Hepatic stellate cell (primary cell): ENCODE measurements around the gene ZGLP1.
A peak's percentile ranks its signal among the peaks of the same experiment; 100 is the strongest.
"Not testable (repeated sequence)": the region's sequence is repeated elsewhere in the genome, so short reads cannot be mapped to it uniquely, and the experiment has no call there.

Experiments used
- DNase-seq: peaks from one replicate; pipeline ENCODE4 v3.0.0; 2011; ENCODE audit warnings: low spot score

Gene ZGLP1

DNA sequence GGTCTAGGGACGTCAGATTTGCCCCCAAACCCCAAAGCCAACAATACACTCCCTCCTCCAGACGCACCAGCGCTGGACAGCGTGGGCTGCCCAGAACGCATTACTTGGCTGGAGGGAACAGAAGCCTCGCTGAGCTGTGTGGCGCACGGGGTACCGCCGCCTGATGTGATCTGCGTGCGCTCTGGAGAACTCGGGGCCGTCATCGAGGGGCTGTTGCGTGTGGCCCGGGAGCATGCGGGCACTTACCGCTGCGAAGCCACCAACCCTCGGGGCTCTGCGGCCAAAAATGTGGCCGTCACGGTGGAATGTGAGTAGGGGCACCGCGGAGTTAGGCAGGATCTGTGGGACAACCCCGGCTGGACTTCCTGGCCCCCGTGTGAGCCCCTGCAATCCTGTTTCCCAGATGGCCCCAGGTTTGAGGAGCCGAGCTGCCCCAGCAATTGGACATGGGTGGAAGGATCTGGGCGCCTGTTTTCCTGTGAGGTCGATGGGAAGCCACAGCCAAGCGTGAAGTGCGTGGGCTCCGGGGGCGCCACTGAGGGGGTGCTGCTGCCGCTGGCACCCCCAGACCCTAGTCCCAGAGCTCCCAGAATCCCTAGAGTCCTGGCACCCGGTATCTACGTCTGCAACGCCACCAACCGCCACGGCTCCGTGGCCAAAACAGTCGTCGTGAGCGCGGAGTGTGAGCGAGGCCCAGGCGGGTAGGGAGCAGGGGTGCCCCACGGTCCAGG, 15.8 kb downstream of the ZGLP1 start:
- DNase-seq, result no peak

DNA sequence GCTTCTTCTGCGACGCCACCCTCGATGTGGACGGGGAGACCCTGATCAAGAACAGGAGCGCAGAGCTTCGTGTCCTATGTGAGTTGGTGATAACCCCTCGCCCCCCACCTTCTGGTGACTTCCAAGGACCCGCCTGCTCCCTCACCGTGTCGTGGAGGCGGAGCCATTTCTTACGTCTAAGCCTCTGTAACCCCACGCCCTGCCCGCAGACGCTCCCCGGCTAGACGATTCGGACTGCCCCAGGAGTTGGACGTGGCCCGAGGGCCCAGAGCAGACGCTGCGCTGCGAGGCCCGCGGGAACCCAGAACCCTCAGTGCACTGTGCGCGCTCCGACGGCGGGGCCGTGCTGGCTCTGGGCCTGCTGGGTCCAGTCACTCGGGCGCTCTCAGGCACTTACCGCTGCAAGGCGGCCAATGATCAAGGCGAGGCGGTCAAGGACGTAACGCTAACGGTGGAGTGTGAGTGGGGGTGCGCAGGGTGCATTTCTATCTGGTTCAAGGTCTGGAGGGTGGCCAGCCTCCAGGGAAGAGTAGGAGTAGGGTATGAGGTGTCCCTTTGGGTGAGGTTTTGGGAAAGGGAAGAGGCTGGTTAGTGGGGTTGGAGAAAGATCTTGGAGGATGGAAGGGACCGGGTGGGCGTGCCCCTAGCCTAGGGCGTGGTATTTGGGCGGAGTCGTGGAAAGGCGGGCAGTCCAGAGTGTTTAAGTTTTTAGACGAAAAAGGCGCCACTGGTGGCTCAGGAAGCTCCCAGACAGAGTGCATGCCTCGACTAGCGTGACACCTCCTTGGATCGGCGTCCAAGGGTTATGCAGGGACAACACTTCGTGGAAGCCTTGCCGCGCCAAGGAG, 16.6 kb downstream of the ZGLP1 start:
- no peak for DNase-seq

DNA sequence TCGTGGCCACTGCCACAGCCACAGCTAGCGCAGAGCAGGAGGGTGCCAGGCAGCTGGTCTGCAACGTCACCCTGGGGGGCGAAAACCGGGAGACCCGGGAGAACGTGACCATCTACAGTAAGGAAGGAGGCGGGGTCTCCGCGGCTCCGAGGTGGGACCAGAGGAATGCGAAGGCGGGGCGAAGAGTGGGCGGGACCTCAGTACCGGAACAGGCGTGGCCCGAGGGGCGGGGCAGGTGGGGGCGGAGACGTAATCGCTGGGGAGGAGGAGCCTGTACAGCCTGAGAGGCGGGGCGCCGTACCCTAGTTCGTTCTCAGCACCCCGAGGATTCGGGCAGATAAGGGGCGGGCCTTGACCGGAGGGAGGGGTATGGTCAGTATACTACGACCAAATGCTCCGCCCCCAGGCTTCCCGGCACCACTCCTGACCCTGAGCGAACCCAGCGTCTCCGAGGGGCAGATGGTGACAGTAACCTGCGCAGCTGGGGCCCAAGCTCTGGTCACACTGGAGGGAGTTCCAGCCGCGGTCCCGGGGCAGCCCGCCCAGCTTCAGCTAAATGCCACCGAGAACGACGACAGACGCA, 17.3 kb downstream of the ZGLP1 start:
- DNase-seq, result peak; percentile 90

DNA sequence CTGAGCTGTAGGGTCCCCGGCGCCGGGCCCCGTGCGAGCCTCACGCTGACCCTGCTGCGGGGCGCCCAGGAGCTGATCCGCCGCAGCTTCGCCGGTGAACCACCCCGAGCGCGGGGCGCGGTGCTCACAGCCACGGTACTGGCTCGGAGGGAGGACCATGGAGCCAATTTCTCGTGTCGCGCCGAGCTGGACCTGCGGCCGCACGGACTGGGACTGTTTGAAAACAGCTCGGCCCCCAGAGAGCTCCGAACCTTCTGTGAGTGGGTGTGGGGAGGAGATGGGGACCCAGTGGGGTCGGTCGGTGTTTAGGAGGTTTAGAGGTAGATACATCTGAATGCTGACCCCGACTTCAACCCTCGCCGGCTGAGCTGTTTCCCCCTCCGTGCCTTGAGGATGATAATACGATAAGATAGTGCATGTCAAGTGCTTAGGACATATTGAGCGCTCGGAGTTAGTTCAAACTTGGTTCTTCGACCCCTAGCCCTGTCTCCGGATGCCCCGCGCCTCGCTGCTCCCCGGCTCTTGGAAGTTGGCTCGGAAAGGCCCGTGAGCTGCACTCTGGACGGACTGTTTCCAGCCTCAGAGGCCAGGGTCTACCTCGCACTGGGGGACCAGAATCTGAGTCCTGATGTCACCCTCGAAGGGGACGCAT, 17.9 kb downstream of the ZGLP1 start:
- DNase-seq, result no peak

DNA sequence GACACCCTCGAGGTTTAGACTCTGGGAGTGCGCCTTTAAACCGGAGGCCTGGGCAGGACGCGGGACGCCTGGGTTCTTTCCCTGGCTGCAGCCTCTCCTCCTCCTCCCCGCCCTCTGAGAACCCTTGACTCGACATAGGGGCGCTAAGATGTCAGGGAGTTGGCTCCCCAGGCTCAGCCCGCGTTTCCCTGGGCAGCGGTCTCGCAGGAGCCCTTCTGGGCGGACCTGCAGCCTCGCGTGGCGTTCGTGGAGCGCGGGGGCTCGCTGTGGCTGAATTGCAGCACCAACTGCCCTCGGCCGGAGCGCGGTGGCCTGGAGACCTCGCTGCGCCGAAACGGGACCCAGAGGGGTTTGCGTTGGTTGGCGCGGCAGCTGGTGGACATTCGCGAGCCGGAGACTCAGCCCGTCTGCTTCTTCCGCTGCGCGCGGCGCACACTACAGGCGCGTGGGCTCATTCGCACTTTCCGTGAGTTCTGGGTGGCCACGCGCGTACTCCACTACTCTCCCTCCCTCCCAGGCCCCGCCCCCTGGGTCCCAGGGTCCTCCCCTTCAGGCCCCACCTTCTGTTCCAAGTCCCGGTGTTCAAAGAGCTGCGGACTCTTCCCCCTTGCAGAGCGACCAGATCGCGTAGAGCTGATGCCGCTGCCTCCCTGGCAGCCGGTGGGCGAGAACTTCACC, 18.6 kb downstream of the ZGLP1 start:
- peak; percentile 82 for DNase-seq

DNA sequence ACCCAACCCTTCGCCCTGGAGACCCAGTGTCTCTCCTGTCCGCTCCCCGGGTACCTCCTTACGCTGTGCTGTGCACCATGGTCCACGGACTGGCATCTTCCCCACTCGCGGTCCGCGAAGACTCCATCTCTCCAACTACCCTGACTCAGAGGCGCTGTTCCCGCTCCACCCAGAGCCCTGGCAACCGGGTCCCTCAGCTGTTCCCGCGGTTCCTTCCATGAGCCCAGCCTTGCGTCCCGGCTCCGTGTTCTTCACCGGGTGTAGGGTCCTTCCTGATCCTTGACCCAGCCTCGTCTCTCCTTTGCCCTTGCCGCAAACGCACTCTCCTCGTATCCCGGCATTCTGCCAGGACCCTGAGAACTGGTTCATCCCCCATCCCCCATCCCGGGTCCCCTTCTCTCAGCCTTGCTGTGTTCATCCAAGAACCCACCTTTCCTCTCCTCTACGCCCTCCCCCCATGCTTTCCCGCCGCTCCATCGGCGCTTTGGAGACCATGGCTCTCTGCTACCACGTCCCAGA, 19.2 kb downstream of the ZGLP1 start:
- DNase-seq, result no peak

DNA sequence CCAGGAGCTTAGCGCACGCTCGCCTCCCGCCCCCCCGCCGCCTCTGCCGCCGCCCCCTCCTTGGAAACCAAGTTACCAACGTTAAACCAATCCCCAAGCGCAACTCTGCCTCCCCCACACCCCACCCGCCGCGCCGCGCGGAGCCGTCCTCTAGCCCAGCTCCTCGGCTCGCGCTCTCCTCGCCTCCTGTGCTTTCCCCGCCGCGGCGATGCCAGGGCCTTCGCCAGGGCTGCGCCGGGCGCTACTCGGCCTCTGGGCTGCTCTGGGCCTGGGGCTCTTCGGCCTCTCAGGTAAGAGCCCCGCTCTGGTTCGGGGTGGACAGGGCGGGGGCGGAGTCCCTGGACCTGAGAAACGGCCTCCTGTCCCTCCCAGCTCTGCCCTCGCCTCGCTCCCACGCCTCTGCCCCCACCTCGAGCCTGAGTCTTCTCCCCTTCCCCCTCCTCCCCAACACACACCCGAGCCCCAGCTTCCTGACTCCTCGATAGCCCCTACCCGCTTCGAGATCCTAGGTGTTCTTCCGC, 19.7 kb downstream of the ZGLP1 start, which contains the start of gene ICAM5:
Gene ICAM5, plus strand, starts transcription at position 117 of the 521 bp plus-strand sequence. Its CDS starts 92 bp downstream, at position 209.
- DNase-seq, result peak; percentile 53

DNA sequence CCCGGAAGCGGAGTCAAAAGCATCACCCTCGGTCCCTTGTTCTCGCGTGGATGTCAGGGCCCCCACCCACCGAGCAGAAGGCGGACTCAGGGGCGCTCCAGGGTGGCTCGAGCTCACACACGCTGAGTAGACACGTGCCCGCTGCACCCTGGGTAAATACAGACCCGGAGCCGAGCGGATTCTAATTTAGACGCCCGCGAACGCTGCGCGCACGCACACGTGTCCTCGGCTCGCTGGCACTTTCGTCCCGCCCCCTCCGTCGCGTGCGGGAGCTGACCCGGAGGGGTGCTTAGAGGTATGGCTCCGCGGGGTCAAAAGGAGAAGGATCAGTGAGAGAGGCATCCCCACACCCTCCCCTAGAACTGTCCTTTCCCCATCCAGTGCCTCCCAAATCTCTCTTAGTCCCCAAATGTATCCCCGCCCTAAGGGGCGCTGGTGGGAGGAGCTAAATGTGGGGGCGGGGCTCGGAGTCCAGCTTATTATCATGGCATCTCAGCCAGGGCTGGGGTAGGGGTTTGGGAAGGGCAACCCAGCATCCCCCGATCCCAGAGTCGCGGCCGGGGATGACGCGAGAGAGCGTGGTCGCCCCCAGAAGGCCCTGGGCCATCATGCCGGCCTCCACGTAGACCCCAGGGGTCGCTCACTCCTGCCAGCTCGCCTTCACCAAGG, 20.3 kb downstream of the ZGLP1 start:
- DNase-seq, result peak; percentile 66

DNA sequence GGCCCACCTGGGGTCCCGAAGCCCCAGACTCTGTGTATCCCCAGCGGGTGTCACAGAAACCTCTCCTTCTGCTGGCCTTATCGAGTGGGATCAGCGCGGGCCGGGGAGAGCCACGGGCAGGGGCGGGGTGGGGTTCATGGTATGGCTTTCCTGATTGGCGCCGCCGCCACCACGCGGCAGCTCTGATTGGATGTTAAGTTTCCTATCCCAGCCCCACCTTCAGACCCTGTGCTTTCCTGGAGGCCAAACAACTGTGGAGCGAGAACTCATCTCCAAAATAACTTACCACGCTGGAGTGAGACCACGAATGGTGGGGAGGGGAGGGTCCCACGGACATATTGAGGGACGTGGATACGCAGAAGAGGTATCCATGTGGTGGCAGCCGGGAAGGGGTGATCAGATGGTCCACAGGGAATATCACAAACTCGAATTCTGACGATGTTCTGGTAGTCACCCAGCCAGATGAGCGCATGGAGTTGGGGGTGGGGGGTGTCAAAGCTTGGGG, 20.9 kb downstream of the ZGLP1 start:
- no peak for DNase-seq

DNA sequence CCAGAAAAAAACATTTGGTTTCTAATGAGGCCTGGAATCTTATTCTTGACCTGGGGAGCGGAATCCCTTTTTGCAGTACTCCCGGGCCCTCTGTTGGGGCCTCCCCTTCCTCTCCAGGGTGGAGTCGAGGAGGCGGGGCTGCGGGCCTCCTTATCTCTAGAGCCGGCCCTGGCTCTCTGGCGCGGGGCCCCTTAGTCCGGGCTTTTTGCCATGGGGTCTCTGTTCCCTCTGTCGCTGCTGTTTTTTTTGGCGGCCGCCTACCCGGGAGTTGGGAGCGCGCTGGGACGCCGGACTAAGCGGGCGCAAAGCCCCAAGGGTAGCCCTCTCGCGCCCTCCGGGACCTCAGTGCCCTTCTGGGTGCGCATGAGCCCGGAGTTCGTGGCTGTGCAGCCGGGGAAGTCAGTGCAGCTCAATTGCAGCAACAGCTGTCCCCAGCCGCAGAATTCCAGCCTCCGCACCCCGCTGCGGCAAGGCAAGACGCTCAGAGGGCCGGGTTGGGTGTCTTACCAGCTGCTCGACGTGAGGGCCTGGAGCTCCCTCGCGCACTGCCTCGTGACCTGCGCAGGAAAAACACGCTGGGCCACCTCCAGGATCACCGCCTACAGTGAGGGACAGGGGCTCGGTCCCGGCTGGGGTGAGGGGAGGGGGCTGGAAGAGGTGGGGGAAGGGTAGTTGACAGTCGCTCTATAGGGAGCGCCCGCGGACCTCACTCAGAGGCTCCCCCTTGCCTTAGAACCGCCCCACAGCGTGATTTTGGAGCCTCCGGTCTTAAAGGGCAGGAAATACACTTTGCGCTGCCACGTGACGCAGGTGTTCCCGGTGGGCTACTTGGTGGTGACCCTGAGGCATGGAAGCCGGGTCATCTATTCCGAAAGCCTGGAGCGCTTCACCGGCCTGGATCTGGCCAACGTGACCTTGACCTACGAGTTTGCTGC, 22.5 kb downstream of the ZGLP1 start, which contains the start of gene ICAM4:
Gene ICAM4, plus strand, starts transcription at position 153 of the 935 bp plus-strand sequence. Its CDS starts 58 bp downstream, at position 211.
- no peak for DNase-seq

DNA sequence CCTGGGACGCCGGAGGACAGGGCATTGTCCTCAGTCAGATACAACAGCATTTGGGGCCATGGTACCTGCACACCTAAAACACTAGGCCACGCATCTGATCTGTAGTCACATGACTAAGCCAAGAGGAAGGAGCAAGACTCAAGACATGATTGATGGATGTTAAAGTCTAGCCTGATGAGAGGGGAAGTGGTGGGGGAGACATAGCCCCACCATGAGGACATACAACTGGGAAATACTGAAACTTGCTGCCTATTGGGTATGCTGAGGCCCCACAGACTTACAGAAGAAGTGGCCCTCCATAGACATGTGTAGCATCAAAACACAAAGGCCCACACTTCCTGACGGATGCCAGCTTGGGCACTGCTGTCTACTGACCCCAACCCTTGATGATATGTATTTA, 24.2 kb downstream of the ZGLP1 start:
- DNase-seq, result no peak

DNA sequence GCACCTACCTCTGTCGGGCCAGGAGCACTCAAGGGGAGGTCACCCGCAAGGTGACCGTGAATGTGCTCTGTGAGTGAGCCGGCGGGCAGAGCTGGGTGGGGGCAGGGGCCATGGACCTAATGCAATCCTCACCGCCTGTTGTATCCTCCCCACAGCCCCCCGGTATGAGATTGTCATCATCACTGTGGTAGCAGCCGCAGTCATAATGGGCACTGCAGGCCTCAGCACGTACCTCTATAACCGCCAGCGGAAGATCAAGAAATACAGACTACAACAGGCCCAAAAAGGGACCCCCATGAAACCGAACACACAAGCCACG, 24.7 kb downstream of the ZGLP1 start:
- no peak for DNase-seq

DNA sequence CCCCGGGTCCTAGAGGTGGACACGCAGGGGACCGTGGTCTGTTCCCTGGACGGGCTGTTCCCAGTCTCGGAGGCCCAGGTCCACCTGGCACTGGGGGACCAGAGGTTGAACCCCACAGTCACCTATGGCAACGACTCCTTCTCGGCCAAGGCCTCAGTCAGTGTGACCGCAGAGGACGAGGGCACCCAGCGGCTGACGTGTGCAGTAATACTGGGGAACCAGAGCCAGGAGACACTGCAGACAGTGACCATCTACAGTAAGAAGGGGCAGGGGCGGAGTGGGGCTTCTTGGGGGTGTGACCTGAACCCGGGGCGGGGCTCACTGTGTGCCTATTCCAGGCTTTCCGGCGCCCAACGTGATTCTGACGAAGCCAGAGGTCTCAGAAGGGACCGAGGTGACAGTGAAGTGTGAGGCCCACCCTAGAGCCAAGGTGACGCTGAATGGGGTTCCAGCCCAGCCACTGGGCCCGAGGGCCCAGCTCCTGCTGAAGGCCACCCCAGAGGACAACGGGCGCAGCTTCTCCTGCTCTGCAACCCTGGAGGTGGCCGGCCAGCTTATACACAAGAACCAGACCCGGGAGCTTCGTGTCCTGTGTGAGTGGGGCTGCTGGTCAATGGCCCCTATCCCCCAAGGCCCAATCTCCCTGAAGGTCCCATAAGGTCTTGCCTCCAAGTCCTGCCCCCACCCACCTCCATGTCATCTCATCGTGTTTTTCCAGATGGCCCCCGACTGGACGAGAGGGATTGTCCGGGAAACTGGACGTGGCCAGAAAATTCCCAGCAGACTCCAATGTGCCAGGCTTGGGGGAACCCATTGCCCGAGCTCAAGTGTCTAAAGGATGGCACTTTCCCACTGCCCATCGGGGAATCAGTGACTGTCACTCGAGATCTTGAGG, 25.3 kb downstream of the ZGLP1 start:
- DNase-seq, result no peak

DNA sequence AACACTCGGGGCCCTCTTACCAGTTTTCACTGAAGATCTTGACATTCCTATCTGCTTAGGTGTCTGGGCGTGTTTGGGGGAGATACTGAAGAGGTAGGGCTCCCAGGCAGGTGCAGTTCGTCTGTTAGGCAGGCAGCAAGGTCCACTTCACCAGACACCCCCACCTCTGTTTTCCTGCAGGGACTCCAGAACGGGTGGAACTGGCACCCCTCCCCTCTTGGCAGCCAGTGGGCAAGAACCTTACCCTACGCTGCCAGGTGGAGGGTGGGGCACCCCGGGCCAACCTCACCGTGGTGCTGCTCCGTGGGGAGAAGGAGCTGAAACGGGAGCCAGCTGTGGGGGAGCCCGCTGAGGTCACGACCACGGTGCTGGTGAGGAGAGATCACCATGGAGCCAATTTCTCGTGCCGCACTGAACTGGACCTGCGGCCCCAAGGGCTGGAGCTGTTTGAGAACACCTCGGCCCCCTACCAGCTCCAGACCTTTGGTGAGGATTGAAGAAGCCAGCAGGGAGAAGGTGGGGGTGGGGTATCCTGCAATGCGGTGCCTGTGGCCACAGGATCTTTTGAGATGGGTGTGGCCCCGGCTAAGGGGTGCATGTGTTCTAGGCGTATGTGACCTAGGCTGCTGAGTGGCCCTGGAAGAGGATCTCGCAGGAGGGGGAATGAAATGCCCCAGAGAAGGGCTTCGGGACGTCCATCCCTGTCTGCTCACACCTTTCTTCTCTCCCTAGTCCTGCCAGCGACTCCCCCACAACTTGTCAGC, 26.1 kb downstream of the ZGLP1 start:
- DNase-seq, result no peak

DNA sequence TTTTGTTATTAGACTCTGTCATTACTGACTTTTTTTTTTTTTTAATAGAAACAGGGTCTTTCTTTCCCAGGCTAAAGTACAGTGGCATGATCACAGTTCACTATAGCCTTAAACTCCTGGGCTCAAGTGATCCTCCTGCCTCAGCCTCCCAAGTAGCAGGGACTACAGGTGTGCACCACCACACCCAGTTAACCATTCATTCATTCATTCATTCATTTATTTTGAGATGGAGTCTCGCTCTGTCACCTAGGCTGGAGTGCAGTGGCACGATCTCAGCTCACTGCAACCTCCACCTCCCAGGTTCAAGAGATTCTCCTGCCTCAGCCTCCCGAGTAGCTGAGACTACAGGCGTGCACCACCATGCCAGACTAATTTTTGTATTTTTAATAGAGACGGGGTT, 27.6 kb downstream of the ZGLP1 start:
- not testable (repeated sequence) for DNase-seq

DNA sequence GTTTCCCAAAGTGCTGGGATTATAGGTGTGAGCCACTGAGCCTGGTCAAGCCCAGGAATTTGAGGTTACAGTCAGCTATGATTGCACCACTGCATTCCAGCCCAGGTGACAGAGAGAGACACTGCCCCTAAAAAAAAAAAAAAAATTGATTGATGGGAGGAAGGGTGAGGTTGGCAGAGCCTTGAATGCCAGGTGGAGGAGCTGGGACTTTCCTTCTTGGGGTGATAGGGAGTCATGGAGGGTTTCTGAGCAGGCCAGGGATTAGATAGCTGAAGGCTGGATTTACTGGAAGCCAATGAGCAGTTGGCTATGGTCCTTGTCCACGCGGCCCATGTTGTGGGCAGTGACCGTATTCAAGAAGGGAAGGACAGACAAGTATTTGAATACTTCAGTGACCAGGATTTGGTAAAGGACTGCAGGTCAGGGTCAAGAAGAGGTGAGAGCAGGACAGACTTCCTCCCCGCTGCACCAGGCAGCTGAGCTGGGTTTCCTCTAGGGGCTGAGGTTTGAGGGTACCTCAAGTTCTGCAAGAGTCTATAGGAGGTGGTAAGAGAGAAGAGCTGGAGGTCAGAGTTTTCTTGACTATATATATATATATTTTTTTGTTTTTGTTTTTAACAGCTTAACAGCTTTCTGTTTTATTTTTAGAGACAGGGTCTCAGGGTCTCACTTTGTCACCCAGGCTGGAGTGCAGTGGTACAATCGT, 29.7 kb downstream of the ZGLP1 start:
- DNase-seq, result no peak

DNA sequence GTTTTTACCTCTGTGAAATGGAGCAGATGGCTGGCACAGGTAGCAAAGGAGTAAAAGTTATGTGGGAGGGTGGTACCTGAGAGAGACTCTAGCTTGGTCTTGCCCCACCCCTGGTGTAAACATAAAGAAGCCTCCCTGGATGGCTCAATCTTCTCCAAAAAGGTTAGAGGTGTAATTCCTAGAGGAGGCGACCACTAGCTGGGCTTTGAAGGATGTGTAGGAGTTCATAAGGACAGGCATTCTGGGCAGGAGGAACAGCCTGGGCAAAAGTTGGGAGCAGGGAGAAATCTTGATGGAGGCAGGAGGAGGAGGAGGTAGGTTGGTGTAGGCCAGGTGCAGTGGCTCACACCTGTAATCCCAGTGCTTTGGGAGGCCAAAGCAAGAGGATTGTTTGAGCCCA, 30.7 kb downstream of the ZGLP1 start:
- DNase-seq, result no peak
